IPS-15b (cell line): Measurements from ENCODE around the gene GPRIN1.
A peak's percentile ranks its signal among the peaks of the same experiment; 100 is the strongest.

ENCODE experiments used
- H3K27me3 ChIP-seq: one replicate; pipeline ENCODE4 v1.6.1; 2013; ENCODE audit warnings: low read length; ENCODE audit not compliant: control insufficient read depth, insufficient read depth
- H3K36me3 ChIP-seq: one replicate; pipeline ENCODE4 v1.6.1; 2013; ENCODE audit warnings: low read length; ENCODE audit not compliant: control insufficient read depth, insufficient read depth
- H3K4me1 ChIP-seq: one replicate; pipeline ENCODE4 v1.6.1; 2013; ENCODE audit warnings: mild to moderate bottlenecking, low read length; ENCODE audit not compliant: control insufficient read depth, insufficient read depth
- H3K4me3 ChIP-seq: one replicate; pipeline ENCODE4 v1.5.1; 2013; ENCODE audit warnings: low read depth, low read length
- H3K9ac ChIP-seq: one replicate; pipeline ENCODE4 v1.6.1; 2013; ENCODE audit warnings: low read depth, mild to moderate bottlenecking, low read length
- H3K9me3 ChIP-seq: one replicate; pipeline ENCODE4 v1.6.1; 2013; ENCODE audit warnings: mild to moderate bottlenecking, low read length; ENCODE audit not compliant: control insufficient read depth, insufficient read depth

Gene GPRIN1

GRCh38 chr5:176618783-176619182 is 8.8 kb upstream of the GPRIN1 start:
- Histone ChIP-seq H3K4me3 (peak overlapping the region; percentile 39), H3K9me3 (no peaks in the 10 kb centered on the region), H3K9ac (no peak overlapping the region)

GRCh38 chr5:176616511-176616910 is 6.6 kb upstream of the GPRIN1 start:
- no peaks in the 10 kb centered on the region for H3K9me3 ChIP-seq
- H3K9ac ChIP-seq, result no peak overlapping the region
- H3K36me3 ChIP-seq, result no peaks in the 10 kb centered on the region
- H3K27me3 ChIP-seq, result peaks cover 40% of the 10 kb centered on the region
- no peak overlapping the region for H3K4me3 ChIP-seq
- H3K4me1 ChIP-seq, result peaks cover 3% of the 10 kb centered on the region

More at GRCh38 chr5:176618783-176619182, 8.8 kb upstream of the GPRIN1 start:
- no peaks in the 10 kb centered on the region for H3K36me3 ChIP-seq
- peaks cover 2% of the 10 kb centered on the region for H3K4me1 ChIP-seq
- peaks cover 41% of the 10 kb centered on the region for H3K27me3 ChIP-seq

- Histone ChIP-seq H3K27me3 (peaks cover 37% of the 10 kb centered on the region), H3K4me1 (peaks cover 3% of the 10 kb centered on the region), H3K9me3 (no peaks in the 10 kb centered on the region)
These were observed 5.0 kb upstream of the GPRIN1 start for GRCh38 chr5:176614805-176615478.

GRCh38 chr5:176612855-176613254 is 2.9 kb upstream of the GPRIN1 start:
- H3K4me1 ChIP-seq, result peaks cover 4% of the 10 kb centered on the region
- no peaks in the 10 kb centered on the region for H3K36me3 ChIP-seq
- H3K4me3 ChIP-seq, result no peak overlapping the region
- peaks cover 33% of the 10 kb centered on the region for H3K27me3 ChIP-seq
- no peaks in the 10 kb centered on the region for H3K9me3 ChIP-seq
- no peak overlapping the region for H3K9ac ChIP-seq

More at GRCh38 chr5:176614805-176615478, 5.0 kb upstream of the GPRIN1 start:
- H3K4me3 ChIP-seq, result no peak overlapping the region
- no peaks in the 10 kb centered on the region for H3K36me3 ChIP-seq
- H3K9ac ChIP-seq, result no peak overlapping the region

GRCh38 chr5:176612008-176612407 is 2.1 kb upstream of the GPRIN1 start:
- Histone ChIP-seq H3K27me3 (peaks cover 28% of the 10 kb centered on the region), H3K4me1 (peaks cover 4% of the 10 kb centered on the region), H3K9ac (no peak overlapping the region), H3K9me3 (no peaks in the 10 kb centered on the region), H3K36me3 (no peaks in the 10 kb centered on the region), H3K4me3 (no peak overlapping the region)

- H3K9ac ChIP-seq, result no peak overlapping the region
- no peaks in the 10 kb centered on the region for H3K36me3 ChIP-seq
- H3K27me3 ChIP-seq, result peaks cover 23% of the 10 kb centered on the region
- no peaks in the 10 kb centered on the region for H3K9me3 ChIP-seq
- peaks cover 4% of the 10 kb centered on the region for H3K4me1 ChIP-seq
- H3K4me3 ChIP-seq, result no peak overlapping the region
These were observed 1.5 kb upstream of the GPRIN1 start for GRCh38 chr5:176611435-176611834.

- Histone ChIP-seq H3K9me3 (no peaks in the 10 kb centered on the region), H3K27me3 (peaks cover 23% of the 10 kb centered on the region), H3K4me1 (peaks cover 4% of the 10 kb centered on the region), H3K4me3 (peak overlapping the region; percentile 56), H3K36me3 (no peaks in the 10 kb centered on the region), H3K9ac (no peak overlapping the region)
These were observed 448 bp upstream of the GPRIN1 start for GRCh38 chr5:176610435-176610773.

- H3K4me3 ChIP-seq, result peak overlapping the region; percentile 76
- H3K9ac ChIP-seq, result peak overlapping the region; percentile 54
- H3K4me1 ChIP-seq, result peaks cover 4% of the 10 kb centered on the region
These were observed 826 bp downstream of the GPRIN1 start for GRCh38 chr5:176608937-176609723.

GRCh38 chr5:176608142-176608705 is 1.7 kb downstream of the GPRIN1 start:
- H3K27me3 ChIP-seq, result peaks cover 23% of the 10 kb centered on the region
- no peak overlapping the region for H3K9ac ChIP-seq
- no peaks in the 10 kb centered on the region for H3K36me3 ChIP-seq
- H3K4me3 ChIP-seq, result no peak overlapping the region
- no peaks in the 10 kb centered on the region for H3K9me3 ChIP-seq
- H3K4me1 ChIP-seq, result peaks cover 7% of the 10 kb centered on the region

More at GRCh38 chr5:176608937-176609723, 826 bp downstream of the GPRIN1 start:
- peaks cover 23% of the 10 kb centered on the region for H3K27me3 ChIP-seq
- H3K36me3 ChIP-seq, result no peaks in the 10 kb centered on the region
- H3K9me3 ChIP-seq, result no peaks in the 10 kb centered on the region

GRCh38 chr5:176606875-176607274 is 3.1 kb downstream of the GPRIN1 start:
- no peak overlapping the region for H3K4me3 ChIP-seq
- peaks cover 22% of the 10 kb centered on the region for H3K27me3 ChIP-seq
- H3K36me3 ChIP-seq, result no peaks in the 10 kb centered on the region
- H3K9ac ChIP-seq, result no peak overlapping the region
- H3K9me3 ChIP-seq, result no peaks in the 10 kb centered on the region
- H3K4me1 ChIP-seq, result peaks cover 7% of the 10 kb centered on the region

GRCh38 chr5:176606032-176606431 is 3.9 kb downstream of the GPRIN1 start:
- Histone ChIP-seq H3K9ac (no peak overlapping the region), H3K9me3 (no peaks in the 10 kb centered on the region), H3K4me1 (peaks cover 7% of the 10 kb centered on the region), H3K36me3 (no peaks in the 10 kb centered on the region), H3K4me3 (no peak overlapping the region), H3K27me3 (peaks cover 18% of the 10 kb centered on the region)

- H3K27me3 ChIP-seq, result peaks cover under 1% of the 10 kb centered on the region
- no peaks in the 10 kb centered on the region for H3K36me3 ChIP-seq
- H3K4me3 ChIP-seq, result no peak overlapping the region
- H3K4me1 ChIP-seq, result peaks cover 5% of the 10 kb centered on the region
- no peak overlapping the region for H3K9ac ChIP-seq
- H3K9me3 ChIP-seq, result no peaks in the 10 kb centered on the region
These were observed 6.9 kb downstream of the GPRIN1 start for GRCh38 chr5:176603091-176603490.
